Panc1 (cell line): ENCODE measurements around the gene CTRB1.

Source experiments
- CTCF ChIP-seq: fragments of 450-650 bp; IDR thresholded peaks from 2 replicates; pipeline ENCODE4 v1.5.1; 2017; ENCODE audit warnings: mild to moderate bottlenecking
- POLR2AphosphoS5 ChIP-seq: IDR thresholded peaks from 2 replicates; pipeline ENCODE4 v1.6.1; 2012; ENCODE audit warnings: mild to moderate bottlenecking, low read depth, low read length, moderate library complexity
- SIN3A ChIP-seq: IDR thresholded peaks from 2 replicates; pipeline ENCODE4 v1.6.1; 2012; ENCODE audit warnings: low read depth, mild to moderate bottlenecking, low read length, moderate library complexity, borderline replicate concordance; ENCODE audit not compliant: insufficient read depth
- TCF7L2 ChIP-seq: IDR thresholded peaks from 2 replicates; pipeline ENCODE4 v1.6.1; 2011; ENCODE audit warnings: mild to moderate bottlenecking, low read depth, low read length, inconsistent platforms
- TF ChIP-seq, protein P1 (sequence below), 2 experiments: IDR thresholded peaks; 2 replicates each; pipeline ENCODE4 v1.6.1; 2011 to 2012; ENCODE audit warnings: low read depth in 2 of 2, control low read depth in 1 of 2, low read length in 1 of 2, mild to moderate bottlenecking in 1 of 2, moderate library complexity in 1 of 2; ENCODE audit not compliant: insufficient read depth in 1 of 2

DNA sequence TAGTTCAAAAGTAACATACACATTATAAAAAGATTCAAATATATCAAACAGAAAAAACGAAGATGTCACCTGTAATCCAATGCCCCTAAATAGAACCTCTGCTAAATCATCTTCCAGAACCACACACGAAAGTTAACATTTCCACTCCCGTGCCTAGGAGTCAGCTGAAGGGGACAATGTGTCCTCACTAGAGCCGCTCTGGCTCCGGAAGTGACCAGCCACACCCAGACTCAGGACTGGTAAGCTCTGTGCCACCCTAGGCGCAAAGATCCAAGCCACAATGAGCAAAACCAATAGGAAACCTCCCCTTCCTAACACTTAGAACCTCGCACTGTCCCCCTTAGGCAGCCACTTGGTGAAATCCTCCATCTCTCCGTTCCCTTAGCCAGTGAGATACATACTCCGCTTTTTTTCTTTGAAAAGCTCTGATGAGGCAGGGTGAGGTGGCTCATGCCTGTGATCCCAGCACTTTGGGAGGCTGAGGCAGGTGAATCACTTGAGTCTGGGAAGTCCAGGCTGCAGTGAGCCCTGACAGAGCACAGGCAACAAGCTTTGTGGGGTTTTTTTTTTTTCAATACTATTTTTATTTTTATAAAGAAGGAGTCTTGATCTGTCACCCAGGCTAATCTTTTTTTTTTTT lies 11.8 kb downstream of the CTRB1 start:
- TF ChIP-seq CTCF (no peak), POLR2AphosphoS5 (no peak), SIN3A (no peak), TCF7L2 (no peak)
- TF ChIP-seq, protein P1, sequence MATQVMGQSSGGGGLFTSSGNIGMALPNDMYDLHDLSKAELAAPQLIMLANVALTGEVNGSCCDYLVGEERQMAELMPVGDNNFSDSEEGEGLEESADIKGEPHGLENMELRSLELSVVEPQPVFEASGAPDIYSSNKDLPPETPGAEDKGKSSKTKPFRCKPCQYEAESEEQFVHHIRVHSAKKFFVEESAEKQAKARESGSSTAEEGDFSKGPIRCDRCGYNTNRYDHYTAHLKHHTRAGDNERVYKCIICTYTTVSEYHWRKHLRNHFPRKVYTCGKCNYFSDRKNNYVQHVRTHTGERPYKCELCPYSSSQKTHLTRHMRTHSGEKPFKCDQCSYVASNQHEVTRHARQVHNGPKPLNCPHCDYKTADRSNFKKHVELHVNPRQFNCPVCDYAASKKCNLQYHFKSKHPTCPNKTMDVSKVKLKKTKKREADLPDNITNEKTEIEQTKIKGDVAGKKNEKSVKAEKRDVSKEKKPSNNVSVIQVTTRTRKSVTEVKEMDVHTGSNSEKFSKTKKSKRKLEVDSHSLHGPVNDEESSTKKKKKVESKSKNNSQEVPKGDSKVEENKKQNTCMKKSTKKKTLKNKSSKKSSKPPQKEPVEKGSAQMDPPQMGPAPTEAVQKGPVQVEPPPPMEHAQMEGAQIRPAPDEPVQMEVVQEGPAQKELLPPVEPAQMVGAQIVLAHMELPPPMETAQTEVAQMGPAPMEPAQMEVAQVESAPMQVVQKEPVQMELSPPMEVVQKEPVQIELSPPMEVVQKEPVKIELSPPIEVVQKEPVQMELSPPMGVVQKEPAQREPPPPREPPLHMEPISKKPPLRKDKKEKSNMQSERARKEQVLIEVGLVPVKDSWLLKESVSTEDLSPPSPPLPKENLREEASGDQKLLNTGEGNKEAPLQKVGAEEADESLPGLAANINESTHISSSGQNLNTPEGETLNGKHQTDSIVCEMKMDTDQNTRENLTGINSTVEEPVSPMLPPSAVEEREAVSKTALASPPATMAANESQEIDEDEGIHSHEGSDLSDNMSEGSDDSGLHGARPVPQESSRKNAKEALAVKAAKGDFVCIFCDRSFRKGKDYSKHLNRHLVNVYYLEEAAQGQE (IDR thresholded peaks at IDR 0.05; ENCODE audit: insufficient read depth in 1 of 2, low read depth in 2 of 2, low read length in 1 of 2), result no peak
